GM23248 (cell line): ENCODE measurements around the gene TRAF3. TPM values are rescaled to one million over a fixed set of nuclear protein-coding genes. Genes with fewer than 3 reads are reported as not detected.

Experiments
- DNase-seq: peaks from one replicate; pipeline ENCODE4 v3.0.0-alpha.2; 2015
- H2AFZ ChIP-seq: fragments of 200-600 bp; sonication (generic); 2 replicates; pipeline ENCODE4 v1.6.1; 2016; ENCODE audit warnings: antibody characterized with exemption
- H3F3A ChIP-seq: fragments of 200-600 bp; sonication (generic); 2 replicates; pipeline ENCODE4 v1.6.1; 2016; ENCODE audit warnings: mild to moderate bottlenecking, antibody characterized with exemption, mixed run types; ENCODE audit not compliant: insufficient read depth
- H3K27ac ChIP-seq: fragments of 200-600 bp; sonication (generic); 2 replicates; pipeline ENCODE4 v1.5.1; 2016; ENCODE audit warnings: mild to moderate bottlenecking
- H3K27me3 ChIP-seq: fragments of 200-600 bp; sonication (generic); replicated peaks from 2 replicates; pipeline ENCODE4 v1.6.1; 2016; ENCODE audit warnings: mild to moderate bottlenecking; ENCODE audit not compliant: insufficient read depth
- H3K36me3 ChIP-seq: fragments of 200-600 bp; sonication (generic); 2 replicates; pipeline ENCODE4 v1.6.1; 2016; ENCODE audit warnings: low read depth, mild to moderate bottlenecking
- H3K4me1 ChIP-seq: fragments of 200-600 bp; sonication (generic); 2 replicates; pipeline ENCODE4 v1.6.1; 2016; ENCODE audit warnings: mild to moderate bottlenecking; ENCODE audit not compliant: insufficient read depth
- H3K4me2 ChIP-seq: fragments of 200-600 bp; sonication (generic); one replicate; pipeline ENCODE4 v1.6.1; 2016; ENCODE audit warnings: mild to moderate bottlenecking; ENCODE audit not compliant: unreplicated experiment
- H3K4me3 ChIP-seq: fragments of 200-600 bp; sonication (generic); 2 replicates; pipeline ENCODE4 v1.5.1; 2016; ENCODE audit warnings: mild to moderate bottlenecking
- H3K79me2 ChIP-seq: fragments of 200-600 bp; sonication (generic); 2 replicates; pipeline ENCODE4 v1.6.1; 2016; ENCODE audit warnings: mild to moderate bottlenecking; ENCODE audit not compliant: insufficient read depth
- H3K9ac ChIP-seq: fragments of 200-600 bp; sonication (generic); 2 replicates; pipeline ENCODE4 v1.6.1; 2016; ENCODE audit warnings: mild to moderate bottlenecking
- H3K9me2 ChIP-seq: fragments of 200-600 bp; sonication (generic); 2 replicates; pipeline ENCODE4 v1.6.1; 2016; ENCODE audit warnings: mixed run types, mild to moderate bottlenecking, moderate library complexity; ENCODE audit not compliant: insufficient read depth
- H3K9me3 ChIP-seq: fragments of 200-600 bp; sonication (generic); one replicate; pipeline ENCODE4 v1.6.1; 2017; ENCODE audit warnings: low read depth
- H4K20me1 ChIP-seq: fragments of 200-600 bp; sonication (generic); 2 replicates; pipeline ENCODE4 v1.6.0; 2016; ENCODE audit not compliant: insufficient read depth
- EZH2 ChIP-seq: fragments of 200-600 bp; sonication (generic); IDR thresholded peaks from 2 replicates; pipeline ENCODE4 v1.6.1; 2018; ENCODE audit warnings: antibody characterized with exemption, mild to moderate bottlenecking; ENCODE audit not compliant: insufficient read depth, poor library complexity, severe bottlenecking
- EZH2phosphoT487 ChIP-seq: fragments of 200-600 bp; sonication (generic); IDR thresholded peaks from 2 replicates; pipeline ENCODE4 v1.6.1; 2018; ENCODE audit warnings: antibody characterized with exemption, moderate library complexity, mild to moderate bottlenecking, low read depth; ENCODE audit not compliant: insufficient read depth
- whole genome bisulfite sequencing, 2 experiments: methylation state at CpG; one replicate each; pipeline ENCODE4 v1.1.6; 2015 to 2017; ENCODE audit warnings: low lambda C conversion rate in 2 of 2, low coverage in 1 of 2; ENCODE audit errors: missing lambda C conversion rate in 2 of 2; 5-methylcytosine and 5-hydroxymethylcytosine counted together
- in situ Hi-C: fragments of 300-500 bp; cut with MboI; formaldehyde crosslinking; loops from 2 replicates; pipeline ENCODE4 v1.15.0; 2020
- polyA plus RNA-seq: library from polyadenylated mRNA; unstranded; fragments of >200 nt; fragmentation: Nextera tagmentation; extraction: Ambion mirVana; gene quantifications from 2 replicates; pipeline ENCODE4 v1.2.1, GENCODE V29; 2016
- total RNA-seq: library from RNA; depleted of rRNA; stranded (reverse); fragments of >200 nt; shearing (Covaris generic); gene quantifications from 2 replicates; pipeline ENCODE4 v1.2.3, GENCODE V29; 2014

The TRAF3 gene
- total and polyA plus RNA-seq, 2 experiments from 2014 or later = 7.9 to 17.9 TPM

- H3K36me3 ChIP-seq = peaks cover 56% of the 10 kb centered on the region; the same call in 1 of the 2 replicates
Measured at GRCh38 chr14:102947321-102948103, 170.3 kb downstream of the TRAF3 start.

GRCh38 chr14:102948698-102949061 lies 171.4 kb downstream of the TRAF3 start:
- 0 out of 2 replicates have a peak, but pooled peaks cover 5% of the 10 kb centered on the region for H3K79me2 ChIP-seq
- no peaks in the 10 kb centered on the region for H3K9me3 ChIP-seq
- H4K20me1 ChIP-seq = no peaks in the 10 kb centered on the region
- no peaks in the 10 kb centered on the region for H3K27me3 ChIP-seq
- no peak for DNase-seq
- in situ Hi-C loops = no loop called here
- H3K9ac ChIP-seq = no peak overlapping the region
- H3K9me2 ChIP-seq = no peaks in the 10 kb centered on the region
- no peaks in the 10 kb centered on the region for H3F3A ChIP-seq
- no peaks in the 10 kb centered on the region for H3K4me1 ChIP-seq
- H3K36me3 ChIP-seq = peaks cover 51% of the 10 kb centered on the region; the same call in 1 of the 2 replicates
- H3K27ac ChIP-seq = no peak overlapping the region
- no peak for TF ChIP-seq EZH2phosphoT487
- no peak overlapping the region for H2AFZ ChIP-seq
- H3K4me3 ChIP-seq = no peak overlapping the region
- WGBS, 2 experiments = 86 to 97% methylated on average over 5 to 9 of the region's 9 CpGs
- H3K4me2 ChIP-seq = no peak overlapping the region

More at GRCh38 chr14:102947321-102948103, 170.3 kb downstream of the TRAF3 start:
- H2AFZ ChIP-seq = no peak overlapping the region
- no peak for DNase-seq
- in situ Hi-C loops = no loop called here
- TF ChIP-seq EZH2 (no peak), EZH2phosphoT487 (no peak)
- H3K4me2 ChIP-seq = no peak overlapping the region
- no peak overlapping the region for H3K27ac ChIP-seq
- no peaks in the 10 kb centered on the region for H3F3A ChIP-seq
- H3K9me2 ChIP-seq = no peaks in the 10 kb centered on the region
- H3K9ac ChIP-seq = no peak overlapping the region
- no peaks in the 10 kb centered on the region for H4K20me1 ChIP-seq
- no peak overlapping the region for H3K4me3 ChIP-seq
- 0 out of 2 replicates have a peak, but pooled peaks cover 5% of the 10 kb centered on the region for H3K79me2 ChIP-seq
- no peaks in the 10 kb centered on the region for H3K27me3 ChIP-seq
- H3K9me3 ChIP-seq = no peaks in the 10 kb centered on the region
- no peaks in the 10 kb centered on the region for H3K4me1 ChIP-seq
- WGBS, 2 experiments = 85 to 88% methylated on average over 26 to 27 of the region's 27 CpGs

GRCh38 chr14:102949062-102949800 lies 172.0 kb downstream of the TRAF3 start:
- H4K20me1 ChIP-seq = no peaks in the 10 kb centered on the region
- H3F3A ChIP-seq = no peaks in the 10 kb centered on the region
- no peak overlapping the region for H2AFZ ChIP-seq
- no peak overlapping the region for H3K4me3 ChIP-seq
- 82 to 84% methylated on average over 28 of the region's 28 CpGs for WGBS, 2 experiments
- H3K79me2 ChIP-seq = 0 out of 2 replicates have a peak, but pooled peaks cover 5% of the 10 kb centered on the region
- in situ Hi-C loops = no loop called here
- no peaks in the 10 kb centered on the region for H3K9me2 ChIP-seq
- no peaks in the 10 kb centered on the region for H3K4me1 ChIP-seq
- TF ChIP-seq EZH2phosphoT487 = no peak
- DNase-seq = peak; percentile 42
- H3K27me3 ChIP-seq = no peaks in the 10 kb centered on the region
- no peak overlapping the region for H3K27ac ChIP-seq
- no peak overlapping the region for H3K9ac ChIP-seq
- H3K4me2 ChIP-seq = no peak overlapping the region
- peaks cover 54% of the 10 kb centered on the region; the same call in 1 of the 2 replicates for H3K36me3 ChIP-seq
- H3K9me3 ChIP-seq = no peaks in the 10 kb centered on the region

GRCh38 chr14:102949801-102950451 lies 172.7 kb downstream of the TRAF3 start:
- Histone ChIP-seq H3K36me3 (peaks cover 59% of the 10 kb centered on the region; the same call in 1 of the 2 replicates), H3K79me2 (0 out of 2 replicates have a peak, but pooled peaks cover 5% of the 10 kb centered on the region), H2AFZ (no peak overlapping the region), H3F3A (no peaks in the 10 kb centered on the region), H3K9me3 (no peaks in the 10 kb centered on the region), H3K4me2 (no peak overlapping the region), H3K27me3 (no peaks in the 10 kb centered on the region), H3K4me3 (no peak overlapping the region), H3K9me2 (no peaks in the 10 kb centered on the region), H4K20me1 (no peaks in the 10 kb centered on the region), H3K4me1 (no peaks in the 10 kb centered on the region), H3K27ac (no peak overlapping the region), H3K9ac (no peak overlapping the region)
- TF ChIP-seq EZH2phosphoT487 (no peak), EZH2 (no peak)
- DNase-seq = peak; percentile 25
- in situ Hi-C loops = no loop called here
- WGBS, 2 experiments = 66% methylated on average over 23 of the region's 23 CpGs
